ENCODE results near the gene CINP. TPM values are rescaled to one million over a fixed set of nuclear protein-coding genes. Genes with fewer than 3 reads are reported as not detected.

Gene CINP
- total RNA-seq (2014; rRNA removed) (76.9 and 83.6 TPM in 2 replicates), Bru-seq, nascent RNA (percentile 66 among the genes with signal in this experiment), BruChase-seq, experiment 1, labeled RNA remaining after a 6-hour chase (percentile 72 among the genes with signal in this experiment), BruChase-seq, experiment 2, labeled RNA remaining after a 2-hour chase (percentile 63 among the genes with signal in this experiment)
- long read RNA-seq, full-length matches to known transcripts = 33 of 45 reads
- long read RNA-seq, partial matches to known transcripts = 3 of 45 reads
- long read RNA-seq, other reads (novel, unspliced or antisense) = 9 of 45 reads

DNA sequence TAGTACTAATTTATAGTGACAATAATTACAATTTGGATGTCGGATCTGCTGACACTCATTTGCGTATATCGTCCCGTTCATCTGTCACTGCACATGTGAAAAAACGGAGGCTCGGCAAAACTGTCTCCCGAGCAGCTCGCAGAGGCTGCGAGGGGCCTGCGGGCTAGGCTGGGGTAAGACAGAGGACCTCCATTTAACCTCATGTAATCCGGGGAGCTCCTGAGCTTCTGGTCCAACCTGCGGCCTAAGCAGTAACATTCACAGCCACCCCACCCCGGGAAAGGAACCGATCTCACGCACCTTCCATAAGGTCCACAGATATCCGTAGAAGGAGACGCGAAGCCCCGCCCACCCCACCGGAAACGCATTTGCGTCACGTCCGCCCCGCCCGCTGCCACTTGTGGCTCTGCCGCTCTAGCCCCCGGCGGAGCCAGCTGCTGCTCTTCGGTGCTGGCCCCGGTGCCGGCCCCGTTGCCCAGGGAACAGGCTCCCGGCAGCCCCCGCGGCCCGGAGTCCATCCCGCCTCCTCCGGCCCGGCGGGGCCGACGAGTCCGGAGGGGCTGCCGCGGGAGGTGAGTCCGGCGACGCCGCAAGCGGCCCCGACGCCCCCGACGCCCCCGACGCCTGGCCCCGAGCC, at the start of gene CINP, which contains the start of gene TECPR2:
TSS of gene CINP (minus strand) at position 346 of the 637 bp plus-strand sequence. CDS start at position 307, 39 bp downstream.
TSS of gene TECPR2 (plus strand) at position 397 of the 637 bp plus-strand sequence. CDS start 13,781 bp downstream, outside the sequence.
- POLR2A ChIA-PET (ENCODE audit: unreplicated experiment) = no interaction called here
- no TSS peak for BruUV-seq (replicated peaks)
- peak within 1 kb of the TSS; percentile 62 for H3K27ac ChIP-seq (ENCODE audit: low read length)
- DNase-seq = peak; percentile 96
- H3K4me2 ChIP-seq (ENCODE audit: low read length) = peak within 1 kb of the TSS; percentile 95
- intact Hi-C loops (cut with micrococcal nuclease) = no loop called here
- H3K27me3 ChIP-seq (ENCODE audit: low read length) = no peaks in the 10 kb centered on the region
- H3K79me2 ChIP-seq (ENCODE audit: low read length) = peaks cover 42% of the 10 kb centered on the region
- no peaks in the 10 kb centered on the region for H3F3A ChIP-seq (ENCODE audit: low read length, unreplicated experiment)
- CTCF ChIA-PET = interaction anchor here (0.6 kb wide), 1 partner anchor 316 kb away, joined by 3 read pairs; no protein-coding TSS in a partner anchor
- H4K20me1 ChIP-seq (ENCODE audit: low read length) = no peaks in the 10 kb centered on the region
- peak; percentile 95 for ATAC-seq
- no peak for TF ChIP-seq EZH2phosphoT487 (IDR thresholded peaks at IDR 0.05; ENCODE audit: borderline replicate concordance, low read length)
- no peak for TF ChIP-seq EZH2 (IDR thresholded peaks at IDR 0.05; ENCODE audit: low read length, unreplicated experiment)
- TF ChIP-seq, protein P1, sequence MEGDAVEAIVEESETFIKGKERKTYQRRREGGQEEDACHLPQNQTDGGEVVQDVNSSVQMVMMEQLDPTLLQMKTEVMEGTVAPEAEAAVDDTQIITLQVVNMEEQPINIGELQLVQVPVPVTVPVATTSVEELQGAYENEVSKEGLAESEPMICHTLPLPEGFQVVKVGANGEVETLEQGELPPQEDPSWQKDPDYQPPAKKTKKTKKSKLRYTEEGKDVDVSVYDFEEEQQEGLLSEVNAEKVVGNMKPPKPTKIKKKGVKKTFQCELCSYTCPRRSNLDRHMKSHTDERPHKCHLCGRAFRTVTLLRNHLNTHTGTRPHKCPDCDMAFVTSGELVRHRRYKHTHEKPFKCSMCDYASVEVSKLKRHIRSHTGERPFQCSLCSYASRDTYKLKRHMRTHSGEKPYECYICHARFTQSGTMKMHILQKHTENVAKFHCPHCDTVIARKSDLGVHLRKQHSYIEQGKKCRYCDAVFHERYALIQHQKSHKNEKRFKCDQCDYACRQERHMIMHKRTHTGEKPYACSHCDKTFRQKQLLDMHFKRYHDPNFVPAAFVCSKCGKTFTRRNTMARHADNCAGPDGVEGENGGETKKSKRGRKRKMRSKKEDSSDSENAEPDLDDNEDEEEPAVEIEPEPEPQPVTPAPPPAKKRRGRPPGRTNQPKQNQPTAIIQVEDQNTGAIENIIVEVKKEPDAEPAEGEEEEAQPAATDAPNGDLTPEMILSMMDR (conservative IDR thresholded peaks at IDR 0.05; ENCODE audit: low read depth, low read length) = no peak
- peak within 1 kb of the TSS; percentile 91 for H2AFZ ChIP-seq (ENCODE audit: low read length)
- 0 out of 2 replicates have a peak, but pooled peaks cover 4% of the 10 kb centered on the region for H3K36me3 ChIP-seq (ENCODE audit: low read depth, low read length)
- peak within 1 kb of the TSS; percentile 92 for H3K9ac ChIP-seq (ENCODE audit: low read length)
- H3K9me3 ChIP-seq (ENCODE audit: low read length) = no peaks in the 10 kb centered on the region
- H3K9me2 ChIP-seq (replicated peaks; ENCODE audit: low read length) = no peaks in the 10 kb centered on the region
- H3K4me3 ChIP-seq (ENCODE audit: low read length) = peak within 1 kb of the TSS; percentile 81
- H3K4me1 ChIP-seq (ENCODE audit: insufficient read depth, low read length) = peaks cover 17% of the 10 kb centered on the region

DNA sequence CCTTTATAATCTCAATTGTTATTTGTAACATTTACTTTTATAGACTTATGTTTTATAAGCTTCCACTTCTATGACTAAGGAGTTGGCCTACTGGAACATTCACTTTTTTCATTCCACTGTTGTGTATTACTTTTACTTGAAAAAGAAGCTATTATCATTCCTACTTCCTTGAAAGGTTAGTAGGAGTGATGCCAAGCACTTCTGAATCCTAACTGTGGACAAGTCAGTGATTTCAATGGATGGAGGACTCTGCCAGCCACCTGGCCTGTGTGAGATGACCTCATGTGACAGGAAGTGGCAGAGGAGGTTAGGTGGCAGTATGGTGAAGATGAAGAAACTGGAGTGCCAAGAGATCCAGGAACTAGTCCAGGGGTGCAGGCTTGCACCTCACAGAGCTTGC, 46.0 kb upstream of the CINP start:
- no peak overlapping the region for H3K4me3 ChIP-seq (ENCODE audit: low read length)
- H2AFZ ChIP-seq (ENCODE audit: low read length) = no peak overlapping the region
- no peaks in the 10 kb centered on the region for H3K36me3 ChIP-seq (ENCODE audit: low read depth, low read length)
- H3K4me1 ChIP-seq (ENCODE audit: insufficient read depth, low read length) = no peaks in the 10 kb centered on the region
- no peak overlapping the region for H3K9ac ChIP-seq (ENCODE audit: low read length)
- intact Hi-C loops (cut with micrococcal nuclease) = no loop called here
- no peak overlapping the region for H3K27ac ChIP-seq (ENCODE audit: low read length)
- TF ChIP-seq EZH2phosphoT487 (IDR thresholded peaks at IDR 0.05; ENCODE audit: borderline replicate concordance, low read length) = no peak
- H3F3A ChIP-seq (ENCODE audit: low read length, unreplicated experiment) = no peaks in the 10 kb centered on the region
- H3K79me2 ChIP-seq (ENCODE audit: low read length) = no peaks in the 10 kb centered on the region
- no TSS peak for BruUV-seq (replicated peaks)
- DNase-seq (peak; percentile 6), ATAC-seq (peak; percentile 43)
- no peaks in the 10 kb centered on the region for H3K27me3 ChIP-seq (ENCODE audit: low read length)
- H3K4me2 ChIP-seq (ENCODE audit: low read length) = no peak overlapping the region
- ChIA-PET CTCF (no interaction called here), POLR2A (ENCODE audit: unreplicated experiment) (interaction anchor here (0.7 kb wide), 1 partner anchor 60 kb away, joined by 3 read pairs; no protein-coding TSS in a partner anchor)
- no peaks in the 10 kb centered on the region for H3K9me2 ChIP-seq (replicated peaks; ENCODE audit: low read length)
- no peaks in the 10 kb centered on the region for H3K9me3 ChIP-seq (ENCODE audit: low read length)
- no peaks in the 10 kb centered on the region for H4K20me1 ChIP-seq (ENCODE audit: low read length)

DNA sequence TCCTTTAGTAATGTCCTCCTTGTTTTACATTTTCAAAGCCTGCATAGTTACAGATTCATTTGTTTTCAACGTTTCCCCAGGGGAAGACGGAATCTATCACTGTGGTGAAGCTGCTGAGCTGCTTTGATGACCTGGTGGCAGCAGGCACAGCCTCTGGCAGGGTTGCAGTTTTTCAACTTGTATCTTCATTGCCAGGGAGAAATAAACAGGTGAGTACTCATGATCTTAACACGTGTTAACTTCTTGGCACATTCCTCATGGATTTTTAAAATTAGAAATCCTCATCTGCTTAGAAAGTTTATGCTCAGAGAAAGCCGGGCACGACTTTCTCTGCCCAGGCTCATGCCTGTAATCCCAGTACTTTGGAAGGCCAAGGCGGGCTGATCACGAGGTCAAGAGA, 44.6 kb upstream of the CINP start:
- Histone ChIP-seq H3K9me3 (ENCODE audit: low read length) (peaks cover 14% of the 10 kb centered on the region), H3K9me2 (replicated peaks; ENCODE audit: low read length) (no peaks in the 10 kb centered on the region), H3K79me2 (ENCODE audit: low read length) (no peaks in the 10 kb centered on the region), H3K9ac (ENCODE audit: low read length) (no peak overlapping the region), H3K36me3 (ENCODE audit: low read depth, low read length) (peaks cover 9% of the 10 kb centered on the region), H3K27ac (ENCODE audit: low read length) (no peak overlapping the region), H2AFZ (ENCODE audit: low read length) (no peak overlapping the region), H4K20me1 (ENCODE audit: low read length) (no peaks in the 10 kb centered on the region), H3K4me3 (ENCODE audit: low read length) (no peak overlapping the region), H3K4me1 (ENCODE audit: insufficient read depth, low read length) (no peaks in the 10 kb centered on the region), H3K27me3 (ENCODE audit: low read length) (no peaks in the 10 kb centered on the region), H3F3A (ENCODE audit: low read length, unreplicated experiment) (no peaks in the 10 kb centered on the region), H3K4me2 (ENCODE audit: low read length) (no peak overlapping the region)
- POLR2A ChIA-PET (ENCODE audit: unreplicated experiment) = no interaction called here
- CTCF ChIA-PET = no interaction called here
- DNase-seq = no peak
- no TSS peak for BruUV-seq (replicated peaks)
- ATAC-seq = no peak
- no peak for TF ChIP-seq EZH2 (IDR thresholded peaks at IDR 0.05; ENCODE audit: low read length, unreplicated experiment)
- TF ChIP-seq, protein P1 (conservative IDR thresholded peaks at IDR 0.05; ENCODE audit: low read depth, low read length) = no peak
- no peak for TF ChIP-seq EZH2phosphoT487 (IDR thresholded peaks at IDR 0.05; ENCODE audit: borderline replicate concordance, low read length)
- intact Hi-C loops (cut with micrococcal nuclease) = no loop called here
